PC-3 (cell line): Measurements from ENCODE around the gene PKD1L1.

Experiments used
- EZH2 ChIP-seq: fragments of 300-600 bp; sonication (generic); IDR thresholded peaks from one replicate; pipeline ENCODE4 v1.6.1; 2017; ENCODE audit warnings: antibody characterized with exemption, mild to moderate bottlenecking, low read length; ENCODE audit not compliant: unreplicated experiment
- EZH2phosphoT487 ChIP-seq: fragments of 300-600 bp; sonication (generic); IDR thresholded peaks from 2 replicates; pipeline ENCODE4 v1.6.1; 2018; ENCODE audit warnings: mild to moderate bottlenecking, antibody characterized with exemption, low read length, borderline replicate concordance
- TF ChIP-seq, protein P1 (sequence below): fragments of 300-600 bp; sonication (generic); conservative IDR thresholded peaks from 2 replicates; pipeline ENCODE4 v1.5.1; 2017; ENCODE audit warnings: antibody characterized with exemption, low read depth, mild to moderate bottlenecking, low read length

DNA sequence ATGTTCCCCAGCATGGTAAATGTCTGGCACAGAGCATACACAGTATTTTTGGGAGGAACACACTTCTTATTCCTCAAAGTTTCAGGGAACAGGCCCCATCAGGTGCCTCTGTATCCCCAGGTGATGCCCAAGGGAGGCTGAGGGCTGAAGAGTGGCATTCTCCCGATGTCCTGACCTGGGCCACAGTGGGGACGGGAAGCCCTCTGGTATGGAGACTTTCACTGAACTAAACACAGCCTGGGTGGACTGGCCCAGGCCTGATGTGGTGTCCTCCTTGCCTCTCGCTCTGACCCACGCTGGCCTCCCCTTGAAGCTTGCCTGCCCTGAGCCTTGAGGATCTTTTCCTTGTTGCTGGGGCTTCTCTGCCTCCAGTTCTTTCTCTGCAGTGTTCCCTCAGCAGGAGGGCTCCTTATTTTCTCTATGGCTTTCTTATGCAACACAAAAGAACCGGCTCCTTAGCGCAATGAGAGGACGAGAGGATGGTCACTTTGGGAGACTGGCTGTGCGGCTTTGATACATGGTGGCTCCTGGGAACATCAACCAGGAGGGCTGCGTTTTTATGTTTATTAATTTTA, 208.9 kb downstream of the PKD1L1 start:
- TF ChIP-seq, protein P1, sequence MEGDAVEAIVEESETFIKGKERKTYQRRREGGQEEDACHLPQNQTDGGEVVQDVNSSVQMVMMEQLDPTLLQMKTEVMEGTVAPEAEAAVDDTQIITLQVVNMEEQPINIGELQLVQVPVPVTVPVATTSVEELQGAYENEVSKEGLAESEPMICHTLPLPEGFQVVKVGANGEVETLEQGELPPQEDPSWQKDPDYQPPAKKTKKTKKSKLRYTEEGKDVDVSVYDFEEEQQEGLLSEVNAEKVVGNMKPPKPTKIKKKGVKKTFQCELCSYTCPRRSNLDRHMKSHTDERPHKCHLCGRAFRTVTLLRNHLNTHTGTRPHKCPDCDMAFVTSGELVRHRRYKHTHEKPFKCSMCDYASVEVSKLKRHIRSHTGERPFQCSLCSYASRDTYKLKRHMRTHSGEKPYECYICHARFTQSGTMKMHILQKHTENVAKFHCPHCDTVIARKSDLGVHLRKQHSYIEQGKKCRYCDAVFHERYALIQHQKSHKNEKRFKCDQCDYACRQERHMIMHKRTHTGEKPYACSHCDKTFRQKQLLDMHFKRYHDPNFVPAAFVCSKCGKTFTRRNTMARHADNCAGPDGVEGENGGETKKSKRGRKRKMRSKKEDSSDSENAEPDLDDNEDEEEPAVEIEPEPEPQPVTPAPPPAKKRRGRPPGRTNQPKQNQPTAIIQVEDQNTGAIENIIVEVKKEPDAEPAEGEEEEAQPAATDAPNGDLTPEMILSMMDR = no peak
- TF ChIP-seq EZH2 (no peak), EZH2phosphoT487 (no peak)
